HepG2 (cell line): Measurements from ENCODE around the gene PDPR. TPM values are rescaled to one million over a fixed set of nuclear protein-coding genes. Genes with fewer than 3 reads are reported as not detected.
A peak's percentile ranks its signal among the peaks of the same experiment; 100 is the strongest.
"Not testable (repeated sequence)": the region's sequence is repeated elsewhere in the genome, so short reads cannot be mapped to it uniquely, and the experiment has no call there.

Experiments used
- ARNT2 ChIP-seq: sonication (generic); formaldehyde crosslinking; IDR thresholded peaks from 2 replicates; pipeline ENCODE4 v1.8.0; 2022; ENCODE audit warnings: mild to moderate bottlenecking, low read depth, missing genetic modification reagents, moderate library complexity
- BHLHE40 ChIP-seq: IDR thresholded peaks from 2 replicates; pipeline ENCODE4 v1.6.1; 2011; ENCODE audit warnings: low read length, improper control_type of control experiment
- CBFB ChIP-seq: sonication (generic); formaldehyde crosslinking; IDR thresholded peaks from 2 replicates; pipeline ENCODE4 v1.4.0; 2020; ENCODE audit warnings: missing genetic modification reagents
- DMAP1 ChIP-seq: IDR thresholded peaks from 2 replicates; pipeline ENCODE4 v1.6.1; 2016
- EEA1 ChIP-seq: sonication (generic); formaldehyde crosslinking; IDR thresholded peaks from 2 replicates; pipeline ENCODE4 v1.5.1; 2020; ENCODE audit warnings: mild to moderate bottlenecking, missing genetic modification reagents, borderline replicate concordance
- FOSL2 ChIP-seq: sonication (generic); formaldehyde crosslinking; IDR thresholded peaks from 2 replicates; pipeline ENCODE4 v1.4.0; 2020; ENCODE audit warnings: missing genetic modification reagents
- HDAC2 ChIP-seq: sonication (generic); formaldehyde crosslinking; IDR thresholded peaks from 2 replicates; pipeline ENCODE4 v1.4.0; 2020; ENCODE audit warnings: missing genetic modification reagents
- KLF16 ChIP-seq, 2 experiments: sonication (generic) in 1 of 2; formaldehyde crosslinking in 1 of 2; IDR thresholded peaks; 2 replicates each; pipeline versions ENCODE4 v1.6.1 to v1.8.0; 2016 to 2023; ENCODE audit warnings: missing genetic modification reagents in 2 of 2, missing compliant biosample characterization in 1 of 2
- KLF6 ChIP-seq: IDR thresholded peaks from 2 replicates; pipeline ENCODE4 v1.8.0; 2016; ENCODE audit warnings: missing biosample characterization, missing genetic modification reagents
- KMT2A ChIP-seq: sonication (generic); formaldehyde crosslinking; IDR thresholded peaks from 2 replicates; pipeline ENCODE4 v1.4.0; 2020; ENCODE audit warnings: missing genetic modification reagents
- MAZ ChIP-seq, 2 experiments: sonication (generic) in 1 of 2; formaldehyde crosslinking in 1 of 2; IDR thresholded peaks; 2 replicates each; pipeline versions ENCODE4 v1.5.0 to v1.6.1; 2012 to 2020; ENCODE audit warnings: low read depth in 2 of 2, mild to moderate bottlenecking in 2 of 2, borderline replicate concordance in 1 of 2, improper control_type of control experiment in 1 of 2, low read length in 1 of 2, missing genetic modification reagents in 1 of 2, moderate library complexity in 1 of 2
- MIXL1 ChIP-seq: IDR thresholded peaks from 2 replicates; pipeline ENCODE4 v1.6.1; 2016
- MXD4 ChIP-seq: IDR thresholded peaks from 2 replicates; pipeline ENCODE4 v1.6.1; 2016; ENCODE audit warnings: mild to moderate bottlenecking, missing biosample characterization, missing genetic modification reagents
- SOX5 ChIP-seq: IDR thresholded peaks from 2 replicates; pipeline ENCODE4 v1.6.1; 2016; ENCODE audit warnings: borderline replicate concordance
- SP1 ChIP-seq, 2 experiments: fragments of 450-650 bp in 1 of 2; sonication (generic) in 1 of 2; formaldehyde crosslinking in 1 of 2; IDR thresholded peaks; 2 replicates each; pipeline versions ENCODE4 v1.4.0 to v1.6.1; 2016 to 2020; ENCODE audit warnings: missing genetic modification reagents in 1 of 2
- TAF1 ChIP-seq: sonication (generic); formaldehyde crosslinking; IDR thresholded peaks from 2 replicates; pipeline ENCODE4 v1.4.0; 2020; ENCODE audit warnings: missing genetic modification reagents
- TGIF2 ChIP-seq: IDR thresholded peaks from 2 replicates; pipeline ENCODE4 v1.6.1; 2016; ENCODE audit warnings: control low read depth, missing compliant biosample characterization
- ZNF253 ChIP-seq: sonication (generic); formaldehyde crosslinking; IDR thresholded peaks from 2 replicates; pipeline ENCODE4 v1.8.0; 2022; ENCODE audit warnings: mild to moderate bottlenecking, missing genetic modification reagents, borderline replicate concordance
- ZNF350 ChIP-seq: sonication (generic); formaldehyde crosslinking; IDR thresholded peaks from 2 replicates; pipeline ENCODE4 v1.4.0; 2020; ENCODE audit warnings: mild to moderate bottlenecking, low read depth, missing genetic modification reagents, borderline replicate concordance
- ZNF501 ChIP-seq: sonication (generic); formaldehyde crosslinking; IDR thresholded peaks from 2 replicates; pipeline ENCODE4 v1.5.1; 2020; ENCODE audit warnings: mild to moderate bottlenecking, moderate library complexity, missing genetic modification reagents
- ZNF687 ChIP-seq: sonication (generic); formaldehyde crosslinking; IDR thresholded peaks from 2 replicates; pipeline ENCODE4 v1.5.1; 2020; ENCODE audit warnings: mild to moderate bottlenecking, missing genetic modification reagents, moderate library complexity
- ZNF792 ChIP-seq: IDR thresholded peaks from 2 replicates; pipeline ENCODE4 v1.6.1; 2016
- ZSCAN29 ChIP-seq: sonication (generic); formaldehyde crosslinking; conservative IDR thresholded peaks from 2 replicates; pipeline ENCODE4 v1.4.0; 2020; ENCODE audit warnings: mild to moderate bottlenecking, missing genetic modification reagents
- polyA plus RNA-seq, 8 experiments: library from polyadenylated mRNA; depleted of rRNA in 3 of 8; stranded (reverse) in 7 of 8; unstranded in 1 of 8; fragments of >200 nt; fragmentation: Illumina TruSeq in 4 of 8; extraction: Trizol in 4 of 8; gene quantifications; 2 replicates each; pipeline versions ENCODE4 v1.2.1 to v1.2.3, GENCODE V29; 2011 to 2016; ENCODE audit warnings: low read depth in 4 of 8, missing spikeins in 1 of 8, mixed read lengths in 1 of 8; ENCODE audit not compliant: insufficient read depth in 1 of 8
- total RNA-seq, 5 experiments: library from RNA; depleted of rRNA; stranded (reverse); fragments of >200 nt; fragmentation: Illumina TruSeq; extraction: Trizol; gene quantifications; 2 replicates each; pipeline ENCODE4 v1.2.3, GENCODE V29; 2016; ENCODE audit warnings: low read depth in 1 of 5
- TF ChIP-seq, protein P1 (sequence below): sonication (generic); formaldehyde crosslinking; IDR thresholded peaks from 2 replicates; pipeline ENCODE4 v1.4.0; 2020; ENCODE audit warnings: missing genetic modification reagents

The PDPR gene
- total and polyA plus RNA-seq, 2 of the 13 experiments (the other 11 are each of a cell fraction or from before 2014, with no cell fraction given) = 19.5 to 29.9 TPM

- TF ChIP-seq ZNF687 (CRISPR knock-in tag) = peak; percentile 83
- 0 out of 2 replicates have a peak, but pooled peaks have one; percentile 49 for TF ChIP-seq FOSL2 (CRISPR knock-in tag)
- 0 out of 2 replicates have a peak, but pooled peaks have one; percentile 15 for TF ChIP-seq MIXL1
- TF ChIP-seq TGIF2 (CRISPR knock-in tag) = peak; percentile 65; the same call in 1 of the 2 replicates
- peak; percentile 80; the same call in 1 of the 2 replicates for TF ChIP-seq HDAC2 (CRISPR knock-in tag)
- TF ChIP-seq MXD4 (CRISPR knock-in tag) = peak; percentile 92
- peak; percentile 58; the same call in 1 of the 2 replicates for TF ChIP-seq CBFB
- 0 out of 2 replicates have a peak, but pooled peaks have one; percentile 27 for TF ChIP-seq ZSCAN29 (CRISPR knock-in tag)
- peak; percentile 65; the same call in 1 of the 2 replicates for TF ChIP-seq TAF1 (CRISPR knock-in tag)
- TF ChIP-seq ZNF350 (CRISPR knock-in tag) = peak; percentile 49; the same call in 1 of the 2 replicates
- TF ChIP-seq ZNF253 (CRISPR knock-in tag) = 0 out of 2 replicates have a peak, but pooled peaks have one; percentile 65
- peak; percentile 82 for TF ChIP-seq DMAP1 (CRISPR knock-in tag)
- peak; percentile 62; the same call in 1 of the 2 replicates for TF ChIP-seq SOX5
- TF ChIP-seq ZNF792 (CRISPR knock-in tag) = peak; percentile 52; the same call in 1 of the 2 replicates
- TF ChIP-seq EEA1 (CRISPR knock-in tag) = peak; percentile 25; the same call in 1 of the 2 replicates
- peak; percentile 38; the same call in 1 of the 2 replicates for TF ChIP-seq KMT2A (CRISPR knock-in tag)
- 0 out of 2 replicates have a peak, but pooled peaks have one; percentile 35 for TF ChIP-seq ZNF501
- peak; percentile 40; the same call in 1 of the 2 replicates for TF ChIP-seq ARNT2
- TF ChIP-seq KLF16 (CRISPR knock-in tag; IDR thresholded peaks at IDR 0.05) = peak in 1 of 2 experiments; percentile 84; a peak in 1 of 4 replicates
- TF ChIP-seq BHLHE40 = peak; percentile 90
- TF ChIP-seq SP1 (IDR thresholded peaks at IDR 0.05); MAZ (IDR thresholded peaks at IDR 0.05; ENCODE audit: borderline replicate concordance, low read depth, low read length): not testable (repeated sequence)
- TF ChIP-seq SP1 (CRISPR knock-in tag; IDR thresholded peaks at IDR 0.05) = peak; percentile 92
- peak; percentile 74; the same call in 1 of the 2 replicates for TF ChIP-seq MAZ (CRISPR knock-in tag; IDR thresholded peaks at IDR 0.05; ENCODE audit: low read depth)
- TF ChIP-seq KLF6 (CRISPR knock-in tag) = 0 out of 2 replicates have a peak, but pooled peaks have one; percentile 60
- TF ChIP-seq, protein P1, sequence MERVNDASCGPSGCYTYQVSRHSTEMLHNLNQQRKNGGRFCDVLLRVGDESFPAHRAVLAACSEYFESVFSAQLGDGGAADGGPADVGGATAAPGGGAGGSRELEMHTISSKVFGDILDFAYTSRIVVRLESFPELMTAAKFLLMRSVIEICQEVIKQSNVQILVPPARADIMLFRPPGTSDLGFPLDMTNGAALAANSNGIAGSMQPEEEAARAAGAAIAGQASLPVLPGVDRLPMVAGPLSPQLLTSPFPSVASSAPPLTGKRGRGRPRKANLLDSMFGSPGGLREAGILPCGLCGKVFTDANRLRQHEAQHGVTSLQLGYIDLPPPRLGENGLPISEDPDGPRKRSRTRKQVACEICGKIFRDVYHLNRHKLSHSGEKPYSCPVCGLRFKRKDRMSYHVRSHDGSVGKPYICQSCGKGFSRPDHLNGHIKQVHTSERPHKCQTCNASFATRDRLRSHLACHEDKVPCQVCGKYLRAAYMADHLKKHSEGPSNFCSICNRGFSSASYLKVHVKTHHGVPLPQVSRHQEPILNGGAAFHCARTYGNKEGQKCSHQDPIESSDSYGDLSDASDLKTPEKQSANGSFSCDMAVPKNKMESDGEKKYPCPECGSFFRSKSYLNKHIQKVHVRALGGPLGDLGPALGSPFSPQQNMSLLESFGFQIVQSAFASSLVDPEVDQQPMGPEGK = peak; percentile 56; the same call in 1 of the 2 replicates
These were observed at the start of gene PDPR (continued) for GRCh38 chr16:70113982-70114826.
